NOMO-1 (cell line): ENCODE results near the gene NUAK1.

Experiments
- DNase-seq, 2 experiments: peaks; one replicate each; lab custom pipeline; 2025; ENCODE audit not compliant: unreplicated experiment in 2 of 2; lab: John Stamatoyannopoulos, UW

Gene NUAK1

DNA sequence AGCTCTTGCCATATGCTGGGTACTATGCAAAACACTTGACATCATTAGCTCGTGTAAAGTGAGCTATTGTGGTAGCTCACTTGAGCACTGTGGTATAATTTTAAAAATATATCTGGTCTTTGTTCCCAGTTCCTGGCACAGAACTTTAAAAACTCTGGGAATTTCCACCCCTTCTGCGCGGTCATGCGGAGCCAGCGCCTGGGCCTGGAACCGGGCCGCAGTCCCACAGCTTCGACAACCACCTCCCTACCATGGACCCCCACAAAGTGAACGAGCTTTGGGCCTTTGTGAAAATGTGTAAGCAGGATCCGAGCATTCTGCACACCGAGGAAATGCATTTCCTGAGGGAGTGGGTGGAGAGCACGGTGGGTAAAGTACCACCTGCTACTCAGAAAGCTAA is 123.1 kb downstream of the NUAK1 start:
- no peak for DNase-seq

DNA sequence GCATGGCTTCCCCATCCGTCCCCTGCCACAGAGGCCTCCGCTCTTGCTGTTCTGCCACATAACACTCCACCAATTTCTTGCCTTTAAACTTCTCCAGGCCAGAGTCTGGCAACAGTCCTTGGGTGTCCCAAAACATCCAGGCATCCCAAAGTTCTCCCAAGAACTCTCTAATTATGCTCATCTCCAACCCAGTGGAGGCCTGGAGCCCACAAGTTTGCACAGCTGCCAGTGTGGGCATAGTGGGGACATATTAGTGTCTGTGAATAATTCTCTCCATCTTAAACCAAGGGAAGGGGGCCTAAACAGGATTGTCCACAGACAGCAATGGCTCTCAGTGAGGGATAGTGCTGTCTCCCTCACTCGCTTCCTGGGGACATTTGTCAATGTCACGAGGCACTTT is 124.8 kb downstream of the NUAK1 start:
- no peak for DNase-seq
